ENCODE results near the gene NEIL3.

GRCh38 chr4:177380730-177381287 is 71.1 kb downstream of the NEIL3 start:
- TF ChIP-seq CTCF (IDR thresholded peaks at IDR 0.05; ENCODE audit: control extremely low read depth in 1 of 3, insufficient read depth in 1 of 3, low read depth in 1 of 3, low read length in 3 of 3) (peak; percentile 83 to 98 (median 97)), EZH2 (IDR thresholded peaks at IDR 0.05; ENCODE audit: low read depth, low read length, severe bottlenecking) (no peak), SP2 (IDR thresholded peaks at IDR 0.05; ENCODE audit: low read length) (no peak), TEAD4 (IDR thresholded peaks at IDR 0.05; ENCODE audit: low read depth, low read length) (peak; percentile 55), USF2 (IDR thresholded peaks at IDR 0.05; ENCODE audit: low read length) (no peak), ATF2 (IDR thresholded peaks at IDR 0.05; ENCODE audit: low read length) (peak; percentile 94), ZNF274 (IDR thresholded peaks at IDR 0.05; ENCODE audit: borderline replicate concordance, extremely low read depth, low read length) (no peak), CEBPB (IDR thresholded peaks at IDR 0.05; ENCODE audit: low read depth, low read length) (no peak), KDM1A (IDR thresholded peaks at IDR 0.05; ENCODE audit: borderline replicate concordance, low read length) (no peak), MAX (IDR thresholded peaks at IDR 0.05) (peak; percentile 71; the same call in 1 of the 2 replicates), TAF1 (IDR thresholded peaks at IDR 0.05; ENCODE audit: low read depth, low read length) (no peak)

All from H1 (cell line).